Right lobe of liver (tissue), 4 donors: ENCODE measurements around the gene TSPAN33.

Experiments used
- CTCF ChIP-seq, 4 donors: fragments of 200-600 bp in 3 of 4; fragments of 450-650 bp in 1 of 4; IDR thresholded peaks; one replicate each; pipeline versions ENCODE4 v1.5.1 to v1.8.0; 2016 to 2022; ENCODE audit warnings: antibody characterized with exemption in 4 of 4, mild to moderate bottlenecking in 2 of 4
- POLR2A ChIP-seq: fragments of 450-650 bp; IDR thresholded peaks from one replicate; pipeline ENCODE4 v1.6.1; 2017; ENCODE audit warnings: antibody characterized with exemption, mild to moderate bottlenecking
- donor health status: DM: no; HTN: no; CAD: no.
- donor health status: DM: no; HTN: no; CAD: no.
- donor health status: DM: no; HTN: yes; CAD: no.

GRCh38 chr7:129199406-129199805 is 54.9 kb downstream of the TSPAN33 start:
- TF ChIP-seq CTCF (IDR thresholded peaks at IDR 0.05) (no peak), POLR2A (no peak)
